HL-60 (cell line): ENCODE data around the gene PASD1.

Experiments used
- POLR2AphosphoS5 ChIP-seq: IDR thresholded peaks from 2 replicates; pipeline ENCODE4 v1.6.1; 2012; ENCODE audit warnings: low read depth
- TF ChIP-seq, protein P1 (sequence below): IDR thresholded peaks from one replicate; pipeline ENCODE4 v1.5.1; 2011; ENCODE audit warnings: low read length, control low read depth, inconsistent platforms; ENCODE audit not compliant: insufficient read depth

- TF ChIP-seq, protein P1, sequence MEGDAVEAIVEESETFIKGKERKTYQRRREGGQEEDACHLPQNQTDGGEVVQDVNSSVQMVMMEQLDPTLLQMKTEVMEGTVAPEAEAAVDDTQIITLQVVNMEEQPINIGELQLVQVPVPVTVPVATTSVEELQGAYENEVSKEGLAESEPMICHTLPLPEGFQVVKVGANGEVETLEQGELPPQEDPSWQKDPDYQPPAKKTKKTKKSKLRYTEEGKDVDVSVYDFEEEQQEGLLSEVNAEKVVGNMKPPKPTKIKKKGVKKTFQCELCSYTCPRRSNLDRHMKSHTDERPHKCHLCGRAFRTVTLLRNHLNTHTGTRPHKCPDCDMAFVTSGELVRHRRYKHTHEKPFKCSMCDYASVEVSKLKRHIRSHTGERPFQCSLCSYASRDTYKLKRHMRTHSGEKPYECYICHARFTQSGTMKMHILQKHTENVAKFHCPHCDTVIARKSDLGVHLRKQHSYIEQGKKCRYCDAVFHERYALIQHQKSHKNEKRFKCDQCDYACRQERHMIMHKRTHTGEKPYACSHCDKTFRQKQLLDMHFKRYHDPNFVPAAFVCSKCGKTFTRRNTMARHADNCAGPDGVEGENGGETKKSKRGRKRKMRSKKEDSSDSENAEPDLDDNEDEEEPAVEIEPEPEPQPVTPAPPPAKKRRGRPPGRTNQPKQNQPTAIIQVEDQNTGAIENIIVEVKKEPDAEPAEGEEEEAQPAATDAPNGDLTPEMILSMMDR, result no peak
- TF ChIP-seq POLR2AphosphoS5, result no peak
Observed at GRCh38 chrX:151570561-151570960, 7.1 kb downstream of the PASD1 start.
